GM23338 (cell line): Measurements from ENCODE around the gene ETV6. TPM values are rescaled to one million over a fixed set of nuclear protein-coding genes. Genes with fewer than 3 reads are reported as not detected.

Experiments used
- ATAC-seq: fragments of 200-7000 bp; cut with Tn5 transposase; 3 replicates; pipeline ENCODE4 v1.9.1; 2020
- DNase-seq: peaks from one replicate; pipeline ENCODE4 v3.0.0-alpha.2; 2015; ENCODE audit warnings: low spot score
- H2AFZ ChIP-seq: fragments of 200-600 bp; sonication (generic); 2 replicates; pipeline ENCODE4 v1.8.0; 2016; ENCODE audit warnings: antibody characterized with exemption, mild to moderate bottlenecking, moderate library complexity
- H3F3A ChIP-seq: fragments of 200-600 bp; sonication (generic); replicated peaks from 2 replicates; pipeline ENCODE4 v1.8.0; 2017; ENCODE audit warnings: antibody characterized with exemption, mixed run types, low read depth
- H3K27ac ChIP-seq: fragments of 200-600 bp; sonication (generic); 2 replicates; pipeline ENCODE4 v1.6.1; 2016; ENCODE audit warnings: low read depth
- H3K27me3 ChIP-seq: fragments of 200-600 bp; sonication (generic); 2 replicates; pipeline ENCODE4 v1.8.0; 2016; ENCODE audit warnings: mild to moderate bottlenecking, mixed run types, moderate library complexity; ENCODE audit not compliant: insufficient read depth
- H3K36me3 ChIP-seq: fragments of 200-600 bp; sonication (generic); 2 replicates; pipeline ENCODE4 v1.8.0; 2016; ENCODE audit warnings: mild to moderate bottlenecking; ENCODE audit not compliant: insufficient read depth
- H3K4me1 ChIP-seq: fragments of 200-600 bp; sonication (generic); 2 replicates; pipeline ENCODE4 v1.8.0; 2016; ENCODE audit warnings: mild to moderate bottlenecking, moderate library complexity; ENCODE audit not compliant: insufficient read depth
- H3K4me2 ChIP-seq: fragments of 200-600 bp; sonication (generic); 2 replicates; pipeline ENCODE4 v1.7.1; 2017; ENCODE audit warnings: mixed run types
- H3K4me3 ChIP-seq: fragments of 200-600 bp; sonication (generic); 2 replicates; pipeline ENCODE4 v1.6.1; 2016; ENCODE audit warnings: mixed run types
- H3K79me2 ChIP-seq: fragments of 200-600 bp; sonication (generic); replicated peaks from 2 replicates; pipeline ENCODE4 v1.8.0; 2017; ENCODE audit warnings: mild to moderate bottlenecking; ENCODE audit not compliant: insufficient read depth
- H3K9me2 ChIP-seq: fragments of 200-600 bp; sonication (generic); 2 replicates; pipeline ENCODE4 v1.8.0; 2017; ENCODE audit not compliant: insufficient read depth
- H4K20me1 ChIP-seq: fragments of 200-600 bp; sonication (generic); replicated peaks from 2 replicates; pipeline ENCODE4 v1.8.0; 2017; ENCODE audit warnings: mild to moderate bottlenecking; ENCODE audit not compliant: insufficient read depth
- H3K27ac Mint-ChIP-seq: 2 replicates; pipeline ENCODE4 v1.8.0; 2020; ENCODE audit warnings: inconsistent platforms, mild to moderate bottlenecking, moderate library complexity, mixed read lengths
- H3K27me3 Mint-ChIP-seq: 3 replicates; pipeline ENCODE4 v1.8.0; 2022; ENCODE audit warnings: low read depth, mild to moderate bottlenecking, moderate library complexity, mixed read lengths, inconsistent platforms; ENCODE audit not compliant: insufficient read depth, poor library complexity
- H3K36me3 Mint-ChIP-seq: 3 replicates; pipeline ENCODE4 v1.8.0; 2021; ENCODE audit warnings: low read depth, mild to moderate bottlenecking, inconsistent platforms, moderate library complexity, mixed read lengths
- H3K4me1 Mint-ChIP-seq: 3 replicates; pipeline ENCODE4 v1.8.0; 2020; ENCODE audit warnings: mild to moderate bottlenecking, inconsistent platforms, mixed read lengths
- H3K4me3 Mint-ChIP-seq: 3 replicates; pipeline ENCODE4 v1.8.0; 2021; ENCODE audit warnings: moderate library complexity, mild to moderate bottlenecking, inconsistent platforms, mixed read lengths
- H3K9me3 Mint-ChIP-seq: 3 replicates; pipeline ENCODE4 v1.8.0; 2020; ENCODE audit warnings: moderate library complexity, mild to moderate bottlenecking, inconsistent platforms, mixed read lengths
- NANOG ChIP-seq: IDR thresholded peaks from 2 replicates; pipeline ENCODE4 v1.6.1; 2016; ENCODE audit warnings: antibody characterized with exemption, borderline replicate concordance
- polyA plus RNA-seq: library from polyadenylated mRNA; unstranded; fragments of >200 nt; fragmentation: Nextera tagmentation; extraction: Ambion mirVana; gene quantifications from 2 replicates; pipeline ENCODE4 v1.2.1, GENCODE V29; 2016
- total RNA-seq: library from RNA; depleted of rRNA; stranded (reverse); fragments of >200 nt; shearing (Covaris generic); gene quantifications from 2 replicates; pipeline ENCODE4 v1.2.3, GENCODE V29; 2014
- TF ChIP-seq, protein P1 (sequence below), 2 experiments: fragments of 200-600 bp in 1 of 2; sonication (generic) in 1 of 2; conservative IDR thresholded peaks; 2 replicates each; pipeline versions ENCODE4 v1.5.1 to v1.6.1; 2016 to 2017; ENCODE audit warnings: antibody characterized with exemption in 2 of 2, low read depth in 2 of 2, mild to moderate bottlenecking in 2 of 2, moderate library complexity in 1 of 2
- TF ChIP-seq, protein P2 (sequence below): IDR thresholded peaks from 2 replicates; pipeline ENCODE4 v1.6.1; 2016; ENCODE audit warnings: antibody characterized with exemption
- TF ChIP-seq, protein P3 (sequence below): fragments of 250-450 bp; sonication (Bioruptor Pico); IDR thresholded peaks from 2 replicates; pipeline ENCODE4 v1.5.0; 2020; ENCODE audit warnings: mild to moderate bottlenecking, moderate library complexity

ETV6 gene
- total and polyA plus RNA-seq, 2 experiments from 2014 or later = 7.5 to 15.1 TPM

DNA sequence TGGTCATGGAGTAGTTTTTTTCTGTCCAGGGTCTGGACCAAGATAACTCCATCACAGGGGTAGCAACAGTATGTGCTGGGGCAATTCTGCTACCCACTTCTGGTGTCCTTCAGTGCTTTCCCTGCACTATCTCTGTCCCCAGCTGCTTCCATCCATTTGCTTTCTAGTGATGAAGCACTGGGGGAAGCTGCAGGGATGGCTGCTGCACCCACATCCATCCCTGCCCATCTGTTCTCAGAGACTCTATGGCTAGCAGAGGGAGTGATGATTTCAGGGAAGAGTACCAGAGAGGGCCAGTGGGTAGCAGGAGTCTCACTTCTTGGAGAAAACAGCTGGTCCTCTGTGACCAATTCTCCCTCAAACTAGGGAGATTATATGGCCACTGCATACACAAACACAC lies 44.1 kb downstream of the ETV6 start:
- Histone ChIP-seq H3K4me1 (no peaks in the 10 kb centered on the region; the same call in 1 of the 2 replicates), H3K4me3 (no peak overlapping the region), H3K79me2 (peaks cover 25% of the 10 kb centered on the region), H3K36me3 (no peaks in the 10 kb centered on the region), H4K20me1 (peaks cover 5% of the 10 kb centered on the region; the same call in 1 of the 2 replicates), H3K4me2 (no peak overlapping the region), H3F3A (no peaks in the 10 kb centered on the region), H2AFZ (no peak overlapping the region), H3K27me3 (no peaks in the 10 kb centered on the region), H3K9me2 (no peaks in the 10 kb centered on the region), H3K27ac (no peak overlapping the region)
- ATAC-seq (no peak), DNase-seq (no peak)
- no peaks in the 10 kb centered on the region for H3K27me3 Mint-ChIP-seq
- no peak overlapping the region for H3K4me3 Mint-ChIP-seq
- no peaks in the 10 kb centered on the region for H3K9me3 Mint-ChIP-seq
- no peaks in the 10 kb centered on the region for H3K36me3 Mint-ChIP-seq
- peaks cover 9% of the 10 kb centered on the region for H3K4me1 Mint-ChIP-seq
- TF ChIP-seq, protein P1, sequence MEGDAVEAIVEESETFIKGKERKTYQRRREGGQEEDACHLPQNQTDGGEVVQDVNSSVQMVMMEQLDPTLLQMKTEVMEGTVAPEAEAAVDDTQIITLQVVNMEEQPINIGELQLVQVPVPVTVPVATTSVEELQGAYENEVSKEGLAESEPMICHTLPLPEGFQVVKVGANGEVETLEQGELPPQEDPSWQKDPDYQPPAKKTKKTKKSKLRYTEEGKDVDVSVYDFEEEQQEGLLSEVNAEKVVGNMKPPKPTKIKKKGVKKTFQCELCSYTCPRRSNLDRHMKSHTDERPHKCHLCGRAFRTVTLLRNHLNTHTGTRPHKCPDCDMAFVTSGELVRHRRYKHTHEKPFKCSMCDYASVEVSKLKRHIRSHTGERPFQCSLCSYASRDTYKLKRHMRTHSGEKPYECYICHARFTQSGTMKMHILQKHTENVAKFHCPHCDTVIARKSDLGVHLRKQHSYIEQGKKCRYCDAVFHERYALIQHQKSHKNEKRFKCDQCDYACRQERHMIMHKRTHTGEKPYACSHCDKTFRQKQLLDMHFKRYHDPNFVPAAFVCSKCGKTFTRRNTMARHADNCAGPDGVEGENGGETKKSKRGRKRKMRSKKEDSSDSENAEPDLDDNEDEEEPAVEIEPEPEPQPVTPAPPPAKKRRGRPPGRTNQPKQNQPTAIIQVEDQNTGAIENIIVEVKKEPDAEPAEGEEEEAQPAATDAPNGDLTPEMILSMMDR (conservative IDR thresholded peaks at IDR 0.05; ENCODE audit: low read depth in 2 of 2) = no peak
- TF ChIP-seq, protein P2, sequence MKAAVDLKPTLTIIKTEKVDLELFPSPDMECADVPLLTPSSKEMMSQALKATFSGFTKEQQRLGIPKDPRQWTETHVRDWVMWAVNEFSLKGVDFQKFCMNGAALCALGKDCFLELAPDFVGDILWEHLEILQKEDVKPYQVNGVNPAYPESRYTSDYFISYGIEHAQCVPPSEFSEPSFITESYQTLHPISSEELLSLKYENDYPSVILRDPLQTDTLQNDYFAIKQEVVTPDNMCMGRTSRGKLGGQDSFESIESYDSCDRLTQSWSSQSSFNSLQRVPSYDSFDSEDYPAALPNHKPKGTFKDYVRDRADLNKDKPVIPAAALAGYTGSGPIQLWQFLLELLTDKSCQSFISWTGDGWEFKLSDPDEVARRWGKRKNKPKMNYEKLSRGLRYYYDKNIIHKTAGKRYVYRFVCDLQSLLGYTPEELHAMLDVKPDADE = no peak
- TF ChIP-seq NANOG = no peak
- TF ChIP-seq, protein P3, sequence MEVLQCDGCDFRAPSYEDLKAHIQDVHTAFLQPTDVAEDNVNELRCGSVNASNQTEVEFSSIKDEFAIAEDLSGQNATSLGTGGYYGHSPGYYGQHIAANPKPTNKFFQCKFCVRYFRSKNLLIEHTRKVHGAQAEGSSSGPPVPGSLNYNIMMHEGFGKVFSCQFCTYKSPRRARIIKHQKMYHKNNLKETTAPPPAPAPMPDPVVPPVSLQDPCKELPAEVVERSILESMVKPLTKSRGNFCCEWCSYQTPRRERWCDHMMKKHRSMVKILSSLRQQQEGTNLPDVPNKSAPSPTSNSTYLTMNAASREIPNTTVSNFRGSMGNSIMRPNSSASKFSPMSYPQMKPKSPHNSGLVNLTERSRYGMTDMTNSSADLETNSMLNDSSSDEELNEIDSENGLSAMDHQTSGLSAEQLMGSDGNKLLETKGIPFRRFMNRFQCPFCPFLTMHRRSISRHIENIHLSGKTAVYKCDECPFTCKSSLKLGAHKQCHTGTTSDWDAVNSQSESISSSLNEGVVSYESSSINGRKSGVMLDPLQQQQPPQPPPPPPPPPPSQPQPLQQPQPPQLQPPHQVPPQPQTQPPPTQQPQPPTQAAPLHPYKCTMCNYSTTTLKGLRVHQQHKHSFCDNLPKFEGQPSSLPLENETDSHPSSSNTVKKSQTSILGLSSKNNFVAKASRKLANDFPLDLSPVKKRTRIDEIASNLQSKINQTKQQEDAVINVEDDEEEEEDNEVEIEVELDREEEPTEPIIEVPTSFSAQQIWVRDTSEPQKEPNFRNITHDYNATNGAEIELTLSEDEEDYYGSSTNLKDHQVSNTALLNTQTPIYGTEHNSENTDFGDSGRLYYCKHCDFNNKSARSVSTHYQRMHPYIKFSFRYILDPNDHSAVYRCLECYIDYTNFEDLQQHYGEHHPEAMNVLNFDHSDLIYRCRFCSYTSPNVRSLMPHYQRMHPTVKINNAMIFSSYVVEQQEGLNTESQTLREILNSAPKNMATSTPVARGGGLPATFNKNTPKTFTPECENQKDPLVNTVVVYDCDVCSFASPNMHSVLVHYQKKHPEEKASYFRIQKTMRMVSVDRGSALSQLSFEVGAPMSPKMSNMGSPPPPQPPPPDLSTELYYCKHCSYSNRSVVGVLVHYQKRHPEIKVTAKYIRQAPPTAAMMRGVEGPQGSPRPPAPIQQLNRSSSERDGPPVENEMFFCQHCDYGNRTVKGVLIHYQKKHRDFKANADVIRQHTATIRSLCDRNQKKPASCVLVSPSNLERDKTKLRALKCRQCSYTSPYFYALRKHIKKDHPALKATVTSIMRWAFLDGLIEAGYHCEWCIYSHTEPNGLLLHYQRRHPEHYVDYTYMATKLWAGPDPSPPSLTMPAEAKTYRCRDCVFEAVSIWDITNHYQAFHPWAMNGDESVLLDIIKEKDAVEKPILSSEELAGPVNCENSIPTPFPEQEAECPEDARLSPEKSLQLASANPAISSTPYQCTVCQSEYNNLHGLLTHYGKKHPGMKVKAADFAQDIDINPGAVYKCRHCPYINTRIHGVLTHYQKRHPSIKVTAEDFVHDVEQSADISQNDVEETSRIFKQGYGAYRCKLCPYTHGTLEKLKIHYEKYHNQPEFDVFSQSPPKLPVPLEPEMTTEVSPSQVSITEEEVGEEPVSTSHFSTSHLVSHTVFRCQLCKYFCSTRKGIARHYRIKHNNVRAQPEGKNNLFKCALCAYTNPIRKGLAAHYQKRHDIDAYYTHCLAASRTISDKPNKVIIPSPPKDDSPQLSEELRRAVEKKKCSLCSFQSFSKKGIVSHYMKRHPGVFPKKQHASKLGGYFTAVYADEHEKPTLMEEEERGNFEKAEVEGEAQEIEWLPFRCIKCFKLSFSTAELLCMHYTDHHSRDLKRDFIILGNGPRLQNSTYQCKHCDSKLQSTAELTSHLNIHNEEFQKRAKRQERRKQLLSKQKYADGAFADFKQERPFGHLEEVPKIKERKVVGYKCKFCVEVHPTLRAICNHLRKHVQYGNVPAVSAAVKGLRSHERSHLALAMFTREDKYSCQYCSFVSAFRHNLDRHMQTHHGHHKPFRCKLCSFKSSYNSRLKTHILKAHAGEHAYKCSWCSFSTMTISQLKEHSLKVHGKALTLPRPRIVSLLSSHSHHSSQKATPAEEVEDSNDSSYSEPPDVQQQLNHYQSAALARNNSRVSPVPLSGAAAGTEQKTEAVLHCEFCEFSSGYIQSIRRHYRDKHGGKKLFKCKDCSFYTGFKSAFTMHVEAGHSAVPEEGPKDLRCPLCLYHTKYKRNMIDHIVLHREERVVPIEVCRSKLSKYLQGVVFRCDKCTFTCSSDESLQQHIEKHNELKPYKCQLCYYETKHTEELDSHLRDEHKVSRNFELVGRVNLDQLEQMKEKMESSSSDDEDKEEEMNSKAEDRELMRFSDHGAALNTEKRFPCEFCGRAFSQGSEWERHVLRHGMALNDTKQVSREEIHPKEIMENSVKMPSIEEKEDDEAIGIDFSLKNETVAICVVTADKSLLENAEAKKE = no peak
- no peak overlapping the region for H3K27ac Mint-ChIP-seq
